ENCODE measurements around the gene DLK1. TPM values are rescaled to one million over a fixed set of nuclear protein-coding genes. Genes with fewer than 3 reads are reported as not detected.
A peak's percentile ranks its signal among the peaks of the same experiment; 100 is the strongest.

DLK1 gene
- total RNA-seq, 1 donor from 2014 or later, result 52.3 TPM

DNA sequence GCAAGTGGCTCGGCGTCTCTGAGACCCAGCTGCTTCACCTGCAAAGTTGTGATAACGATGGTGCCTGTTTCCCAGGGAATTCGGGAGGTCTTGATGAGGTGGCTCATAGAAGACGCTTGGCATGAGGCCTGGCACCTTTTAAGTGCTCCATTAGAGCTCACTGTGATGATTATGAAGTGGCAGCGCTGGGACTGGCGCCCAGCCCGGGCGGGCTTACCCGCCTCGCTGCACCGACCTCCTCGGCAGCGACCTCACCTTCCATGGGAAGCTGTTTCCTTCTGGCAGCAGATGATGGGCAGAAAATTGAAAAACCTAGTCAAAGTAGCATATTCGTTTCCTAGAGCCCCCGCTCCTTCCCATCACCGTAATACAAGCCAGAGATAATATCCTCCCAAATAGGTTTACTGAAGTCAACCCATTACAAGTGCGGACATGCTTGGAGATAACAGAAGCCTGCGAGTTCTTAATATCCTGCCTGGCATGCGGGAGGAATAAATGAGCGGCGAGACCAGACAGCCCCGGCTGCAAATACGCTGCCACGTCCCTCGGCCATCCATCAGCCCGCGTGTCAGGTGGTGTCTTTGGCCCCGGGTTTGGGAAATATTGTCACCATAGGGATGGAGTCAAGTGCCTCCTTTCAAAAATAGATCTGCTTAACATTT, 35.2 kb upstream of the DLK1 start:
- intact Hi-C loops (cut with DNase I), result no loop called here
- peak; percentile 42 for ATAC-seq
- peak; percentile 57 for DNase-seq (ENCODE audit: missing footprints)

DNA sequence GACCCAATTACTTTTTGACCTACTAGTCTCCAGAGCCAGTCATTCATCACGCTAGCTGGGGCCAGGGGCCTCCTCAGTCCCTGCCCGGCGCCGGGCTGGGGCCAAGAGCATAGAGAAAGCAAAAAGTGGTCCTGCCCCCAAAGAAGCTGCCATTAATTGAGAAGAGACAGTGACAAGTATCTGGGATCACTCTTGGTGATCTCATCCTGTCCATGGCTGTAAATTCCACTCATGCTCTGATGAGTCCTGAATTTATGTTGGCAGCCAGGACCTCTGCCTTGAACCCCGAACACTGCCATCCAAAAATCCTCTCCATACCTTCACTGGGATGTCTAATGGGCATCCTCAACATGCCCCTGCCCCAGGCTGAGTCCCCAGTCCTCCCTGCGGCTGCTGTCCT, 34.4 kb upstream of the DLK1 start:
- no peak for DNase-seq (ENCODE audit: missing footprints)
- intact Hi-C loops (cut with DNase I), result no loop called here
- ATAC-seq, result no peak

DNA sequence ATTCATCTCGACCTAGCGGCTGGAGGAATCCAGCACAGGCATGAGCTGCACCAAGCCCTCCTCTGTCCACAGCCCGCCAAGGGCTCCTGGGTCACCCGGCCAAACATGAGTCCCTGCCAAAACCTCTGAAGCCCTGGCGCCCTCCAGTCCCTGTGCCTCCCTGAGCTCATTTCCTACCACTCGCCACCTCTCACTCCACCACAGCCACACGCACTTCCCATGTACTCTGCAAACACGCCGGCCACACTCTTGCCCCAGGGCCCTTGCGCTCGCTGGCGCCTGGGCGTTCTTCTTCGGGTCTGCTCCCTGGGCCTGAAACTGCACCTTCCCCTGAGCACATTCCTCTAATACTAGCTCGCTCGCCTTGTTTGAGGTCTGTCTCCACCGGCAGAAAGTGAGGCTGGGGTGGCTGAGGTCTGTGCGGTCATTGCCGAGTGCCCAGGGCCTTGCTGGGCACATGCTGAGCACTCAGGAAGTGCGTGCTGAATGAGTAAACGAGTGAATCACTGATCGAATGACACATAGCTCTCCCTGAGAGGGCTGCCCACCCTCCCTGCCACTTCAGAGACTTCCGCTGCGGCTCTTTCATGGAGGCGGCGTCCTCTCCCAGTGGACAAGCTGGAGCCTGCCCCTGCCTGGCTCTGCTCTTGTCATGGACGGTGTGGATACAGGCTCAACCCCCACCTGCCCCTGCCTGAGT, 33.7 kb upstream of the DLK1 start:
- DNase-seq (ENCODE audit: missing footprints) (no peak), ATAC-seq (no peak)
- intact Hi-C loops (cut with DNase I), result no loop called here

DNA sequence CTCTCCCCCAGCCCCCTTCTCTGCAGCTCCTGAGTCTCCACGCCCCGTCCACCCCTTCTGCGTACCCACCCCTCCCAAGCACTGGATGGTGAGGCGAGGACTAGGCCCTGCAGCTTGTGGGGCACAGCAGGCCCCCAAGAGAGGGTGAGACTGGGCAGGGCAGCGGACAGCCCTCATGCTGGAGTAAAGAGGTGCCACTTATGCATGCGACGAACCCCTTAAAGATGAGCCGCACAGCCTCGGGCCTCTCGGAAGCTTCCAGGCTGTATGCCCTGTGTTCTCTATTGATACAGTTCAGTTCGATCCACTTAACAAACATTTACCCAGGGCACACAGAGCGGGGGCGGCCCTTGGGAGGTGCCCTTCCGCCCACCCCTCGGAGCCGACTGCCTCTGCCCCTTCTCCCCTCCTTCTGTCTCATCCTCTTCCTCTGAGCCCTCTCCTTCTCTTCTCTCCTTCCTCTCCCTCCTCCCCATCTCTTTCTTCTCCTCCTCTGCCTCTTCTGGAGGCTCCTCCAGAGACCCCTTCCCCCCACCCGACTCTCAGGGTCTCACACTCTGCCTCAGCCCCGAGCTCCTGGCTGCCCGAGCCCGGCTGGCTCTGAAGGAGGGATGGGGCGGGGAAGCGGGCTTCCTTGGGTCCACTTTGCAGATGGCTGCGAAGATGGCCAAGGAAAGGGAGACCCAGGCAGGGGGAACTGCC, 32.7 kb upstream of the DLK1 start:
- DNase-seq (ENCODE audit: missing footprints) (no peak), ATAC-seq (no peak)
- intact Hi-C loops (cut with DNase I), result no loop called here

DNA sequence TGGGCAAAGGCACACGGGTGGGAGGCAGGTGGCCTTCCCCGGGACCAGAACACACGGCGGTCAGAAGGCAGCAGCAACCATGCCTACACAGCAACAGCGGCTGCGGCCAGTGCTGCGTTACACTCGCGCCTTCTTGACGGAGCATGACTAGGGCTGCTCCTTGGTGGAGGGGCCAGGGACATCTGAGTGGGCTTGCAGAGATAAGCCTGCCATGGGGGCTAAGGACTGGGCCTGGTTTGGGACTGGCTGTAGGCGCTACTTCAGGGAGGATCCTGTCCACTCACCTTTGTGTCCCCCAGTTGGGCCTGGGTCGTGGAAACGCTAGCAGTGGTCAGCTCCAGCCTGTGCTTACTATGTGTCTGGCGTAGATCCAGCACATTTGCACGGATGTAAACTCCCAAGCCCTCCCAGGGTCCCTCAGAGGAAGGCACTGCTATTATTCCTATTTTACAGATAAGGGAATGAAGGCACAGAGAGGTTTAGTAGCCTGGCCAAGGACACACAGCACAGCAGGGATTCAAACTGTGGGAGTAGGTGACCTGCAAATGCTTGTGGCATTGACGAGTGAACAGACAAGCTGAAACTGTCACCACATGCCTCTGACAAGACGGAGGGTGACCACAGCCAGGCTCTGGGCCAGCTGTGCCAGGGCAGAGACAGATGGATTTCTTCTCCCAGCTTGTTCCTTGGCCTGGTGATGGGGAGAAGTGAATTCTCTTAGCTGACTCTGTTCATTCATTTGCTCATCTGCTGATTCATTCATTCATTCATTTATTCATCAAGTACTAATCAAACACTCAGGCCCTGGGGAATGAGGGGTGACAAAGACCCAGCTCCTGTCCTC, 31.9 kb upstream of the DLK1 start:
- DNase-seq (ENCODE audit: missing footprints), result no peak
- intact Hi-C loops (cut with DNase I), result no loop called here
- no peak for ATAC-seq

DNA sequence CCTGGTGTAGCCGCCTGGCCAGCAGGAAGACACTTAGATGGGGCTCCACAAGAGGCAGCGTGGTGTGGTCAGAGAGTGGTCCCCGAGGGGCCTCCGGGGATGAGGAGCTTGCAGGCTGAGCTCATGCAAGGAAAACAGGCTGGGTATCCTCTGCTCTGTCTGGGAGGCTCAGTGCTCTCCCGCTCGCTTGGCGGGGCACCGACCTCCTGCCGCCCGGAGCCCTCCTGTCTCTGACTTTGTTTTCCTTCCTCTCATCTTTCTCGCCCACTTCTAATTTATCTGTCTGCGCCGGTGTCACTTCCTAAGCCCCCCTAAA, 31.3 kb upstream of the DLK1 start:
- DNase-seq (ENCODE audit: missing footprints), result no peak
- intact Hi-C loops (cut with DNase I), result no loop called here
- no peak for ATAC-seq

DNA sequence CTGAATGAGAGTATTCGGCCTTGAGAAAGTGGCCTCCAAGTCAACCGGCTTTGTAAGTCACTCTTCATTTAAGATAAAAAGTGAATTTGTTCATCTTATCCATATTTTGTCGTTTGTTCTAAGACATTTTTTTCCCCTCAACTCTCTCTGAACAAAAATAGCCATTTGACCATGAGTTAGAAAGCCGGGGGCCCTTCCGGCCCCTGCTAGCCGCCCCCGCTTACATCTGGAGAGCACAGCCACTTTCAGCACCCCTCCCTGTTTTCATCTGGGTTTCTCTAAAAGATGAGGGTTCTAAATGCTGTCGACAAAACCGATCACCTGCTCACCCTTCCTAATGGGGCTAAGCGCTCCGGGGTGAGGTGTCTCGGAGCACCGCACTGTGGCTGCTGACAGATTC, 30.7 kb upstream of the DLK1 start:
- DNase-seq (ENCODE audit: missing footprints) (no peak), ATAC-seq (no peak)
- intact Hi-C loops (cut with DNase I), result no loop called here

DNA sequence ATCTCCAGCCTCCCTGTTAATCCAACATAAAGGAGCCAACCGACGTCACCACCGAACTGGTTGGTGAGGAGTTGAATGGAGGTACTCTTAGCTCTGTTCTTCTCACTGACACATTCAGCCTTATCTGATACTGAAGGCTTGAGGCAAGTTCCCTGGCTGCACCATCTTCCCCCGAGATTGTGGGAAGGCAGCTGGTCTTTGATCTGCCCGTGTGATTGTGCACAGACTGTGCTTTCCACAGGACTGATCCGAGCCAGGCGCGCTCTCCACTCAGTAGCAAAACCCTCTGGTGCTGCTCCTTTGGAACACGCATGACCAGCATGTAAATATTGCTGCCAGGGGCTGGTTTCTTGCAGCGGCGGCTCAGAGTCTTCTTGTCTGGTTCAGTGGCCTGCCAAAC, 30.1 kb upstream of the DLK1 start:
- ATAC-seq, result peak; percentile 90
- intact Hi-C loops (cut with DNase I), result no loop called here
- DNase-seq (ENCODE audit: missing footprints), result peak; percentile 63

DNA sequence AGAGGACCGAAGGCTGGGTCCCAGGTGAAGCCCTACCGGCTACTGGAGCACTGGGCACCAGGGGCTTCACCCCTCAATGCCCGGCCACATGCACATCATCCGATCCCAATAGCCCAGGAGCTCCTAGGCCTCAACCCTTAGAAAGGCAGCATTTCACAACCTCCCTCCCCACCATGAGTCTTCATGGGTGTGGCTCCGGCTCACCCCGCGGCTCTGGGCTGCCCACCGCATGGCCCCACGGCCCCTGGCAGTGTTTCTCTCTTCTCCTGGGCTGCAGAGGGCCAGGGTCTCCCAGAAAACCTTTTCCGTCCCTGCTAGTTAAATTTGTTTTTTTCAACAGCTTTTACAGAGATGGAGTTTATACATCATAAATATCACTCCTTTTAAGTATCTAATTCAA, 28.6 kb upstream of the DLK1 start:
- DNase-seq (ENCODE audit: missing footprints) (peak; percentile 51), ATAC-seq (no peak)
- intact Hi-C loops (cut with DNase I), result no loop called here

DNA sequence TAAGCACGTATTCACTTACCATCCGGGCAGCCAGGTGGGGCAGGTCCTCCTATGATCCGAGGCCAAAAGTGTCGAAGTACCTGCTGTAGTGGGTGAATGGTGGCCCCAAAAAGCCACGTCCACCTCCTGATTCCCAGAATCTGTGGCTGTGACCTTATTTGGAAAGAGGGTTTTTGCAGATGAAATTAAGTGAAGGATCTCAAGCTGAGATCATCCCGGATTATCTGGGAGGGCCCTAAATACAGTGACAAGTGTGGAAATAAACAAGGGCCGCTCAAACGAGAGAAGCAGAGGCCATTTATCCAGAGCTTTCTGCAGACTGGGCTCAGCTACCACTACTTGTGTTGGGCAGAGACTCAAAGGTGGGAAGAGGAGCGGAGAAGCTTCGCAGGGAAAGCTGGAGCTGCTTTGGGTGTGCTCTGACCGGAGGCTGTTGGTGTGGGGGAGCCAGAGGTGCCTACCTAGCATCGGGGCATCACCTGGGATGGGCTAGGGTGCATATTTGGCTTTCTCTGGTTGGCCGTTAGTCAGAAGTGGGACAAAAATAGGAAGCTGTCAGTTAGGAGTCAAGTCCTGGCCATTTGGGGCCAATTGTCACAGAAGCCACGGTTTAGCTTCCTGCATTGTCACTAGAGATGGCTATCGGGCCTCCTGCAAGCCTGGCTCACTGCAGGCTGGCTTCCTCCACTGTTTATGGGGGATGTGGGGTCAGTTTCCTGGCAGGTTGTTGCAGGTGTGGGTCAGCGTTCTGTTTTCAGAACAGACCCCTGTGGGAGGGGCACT, 27.8 kb upstream of the DLK1 start:
- intact Hi-C loops (cut with DNase I), result no loop called here
- peak; percentile 16 for DNase-seq (ENCODE audit: missing footprints)
- ATAC-seq, result no peak

DNA sequence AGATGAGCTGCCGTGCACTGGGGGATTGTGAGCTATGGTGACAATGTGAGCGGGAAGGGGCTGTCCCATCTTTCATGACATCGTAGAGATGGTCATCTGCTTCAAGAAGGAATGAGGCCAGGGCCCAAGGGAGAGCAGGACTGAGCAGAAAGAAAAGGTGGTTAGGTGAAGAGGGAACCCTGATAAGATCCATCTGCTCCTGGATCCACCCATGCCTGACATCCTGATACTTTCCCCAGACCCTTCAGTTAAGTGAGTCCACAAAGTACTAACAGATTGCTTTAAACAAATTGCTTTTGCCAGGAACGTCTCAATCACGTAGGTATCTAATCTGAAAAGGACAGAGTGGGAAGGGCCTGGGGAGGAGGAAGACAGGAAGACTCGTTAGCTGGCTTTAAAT, 25.4 kb upstream of the DLK1 start:
- intact Hi-C loops (cut with DNase I), result no loop called here
- no peak for ATAC-seq

DNA sequence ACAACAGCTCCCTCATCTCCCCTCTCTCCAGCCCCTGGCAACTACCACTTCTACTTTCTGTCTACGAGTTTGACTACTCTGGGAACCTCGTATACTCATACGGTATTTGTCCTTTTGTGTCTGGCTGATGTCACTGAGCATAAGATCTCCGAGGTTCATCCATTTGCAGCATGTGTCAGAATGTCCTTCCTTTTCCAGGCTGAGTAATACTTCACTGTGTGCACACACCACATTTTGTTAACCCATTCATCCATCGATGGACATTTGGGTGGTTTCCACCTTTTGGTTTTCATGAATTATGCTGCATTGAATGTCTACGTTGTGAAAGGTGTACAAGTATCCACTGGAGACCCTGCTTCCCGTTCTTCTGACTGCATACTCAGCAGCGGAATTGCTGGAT, 24.1 kb upstream of the DLK1 start:
- intact Hi-C loops (cut with DNase I), result no loop called here
- DNase-seq (ENCODE audit: missing footprints) (no peak), ATAC-seq (no peak)

More for the DNA sequence above, 25.4 kb upstream of the DLK1 start:
- DNase-seq (ENCODE audit: missing footprints), result no peak

DNA sequence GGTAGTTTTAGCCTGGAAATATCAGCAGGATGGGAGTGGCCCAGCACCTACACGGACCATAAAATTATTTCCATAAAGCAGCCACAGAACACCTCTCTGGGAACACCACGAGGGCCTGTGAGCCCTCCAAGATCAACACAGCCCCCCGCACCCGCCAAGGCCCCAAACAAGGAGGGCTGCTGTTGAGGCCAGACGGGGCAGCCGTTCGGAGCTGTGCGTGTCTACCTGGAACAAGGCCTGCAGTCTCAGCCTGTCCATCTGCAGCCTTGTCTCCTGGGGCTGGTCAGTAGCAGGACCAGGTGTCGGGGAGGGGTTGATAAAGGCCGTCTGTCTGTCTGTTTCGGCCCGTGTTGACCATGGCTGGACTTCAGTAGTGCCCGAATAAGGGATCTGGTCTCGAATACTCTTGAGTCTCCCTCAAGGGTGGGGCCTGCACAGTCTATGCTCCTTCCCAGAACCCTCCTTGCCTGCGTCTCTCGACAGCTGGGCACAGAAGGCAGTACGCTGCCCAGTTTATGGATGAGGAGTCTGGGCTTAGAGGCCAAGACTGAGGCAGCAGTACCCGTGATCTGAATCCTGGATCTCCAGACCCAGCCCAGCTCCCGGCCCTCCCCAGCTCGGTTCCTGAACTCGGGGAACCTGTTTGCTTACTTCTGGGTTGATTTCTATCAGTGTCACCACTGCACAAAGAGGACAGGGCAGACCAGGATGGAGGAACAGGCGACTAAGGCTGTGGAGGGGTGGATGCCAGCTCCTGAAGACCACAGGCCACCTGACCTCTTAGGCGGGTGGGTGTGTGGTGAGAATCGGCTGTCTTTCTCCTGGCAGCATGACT, 23.1 kb upstream of the DLK1 start:
- intact Hi-C loops (cut with DNase I), result no loop called here
- DNase-seq (ENCODE audit: missing footprints), result peak; percentile 63

DNA sequence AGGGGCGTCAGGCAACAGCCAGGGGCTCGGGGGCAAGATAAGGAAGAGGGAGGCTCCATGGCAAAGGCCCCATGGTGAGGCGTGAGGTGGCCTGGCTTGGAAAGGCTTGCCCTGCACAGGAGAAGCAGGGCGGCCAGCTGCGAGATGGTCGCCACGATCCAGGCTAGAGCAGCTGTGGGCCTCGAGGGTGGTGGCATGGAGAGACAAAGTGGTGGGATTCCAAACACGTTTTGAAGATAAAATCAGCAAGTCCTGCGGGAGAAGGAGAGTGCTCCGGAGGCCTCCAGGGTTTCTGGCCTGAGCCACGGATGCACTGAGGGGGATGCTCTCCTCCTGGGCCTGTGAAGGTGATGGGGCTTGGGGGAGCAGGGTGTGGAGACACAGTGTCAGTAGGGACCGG, 20.5 kb upstream of the DLK1 start:
- ATAC-seq (no peak), DNase-seq (ENCODE audit: missing footprints) (no peak)
- intact Hi-C loops (cut with DNase I), result no loop called here

More for the DNA sequence above, 23.1 kb upstream of the DLK1 start:
- ATAC-seq, result peak; percentile 59

DNA sequence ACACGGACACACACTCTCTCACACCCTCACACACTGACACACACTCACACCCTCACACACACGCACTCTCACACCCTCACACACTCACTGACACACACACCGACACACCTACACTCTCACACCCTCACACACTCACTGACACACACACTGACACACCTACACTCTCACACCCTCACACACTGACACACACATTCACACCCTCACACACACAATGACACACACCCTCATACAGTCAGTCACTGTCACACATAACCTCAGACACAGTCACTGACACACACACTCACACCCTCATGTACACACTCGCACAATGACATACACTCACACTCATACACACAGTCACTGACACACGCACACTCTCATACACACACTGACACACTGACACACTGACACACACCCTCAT, 19.8 kb upstream of the DLK1 start:
- DNase-seq (ENCODE audit: missing footprints) (no peak), ATAC-seq (no peak)
- intact Hi-C loops (cut with DNase I), result no loop called here

DNA sequence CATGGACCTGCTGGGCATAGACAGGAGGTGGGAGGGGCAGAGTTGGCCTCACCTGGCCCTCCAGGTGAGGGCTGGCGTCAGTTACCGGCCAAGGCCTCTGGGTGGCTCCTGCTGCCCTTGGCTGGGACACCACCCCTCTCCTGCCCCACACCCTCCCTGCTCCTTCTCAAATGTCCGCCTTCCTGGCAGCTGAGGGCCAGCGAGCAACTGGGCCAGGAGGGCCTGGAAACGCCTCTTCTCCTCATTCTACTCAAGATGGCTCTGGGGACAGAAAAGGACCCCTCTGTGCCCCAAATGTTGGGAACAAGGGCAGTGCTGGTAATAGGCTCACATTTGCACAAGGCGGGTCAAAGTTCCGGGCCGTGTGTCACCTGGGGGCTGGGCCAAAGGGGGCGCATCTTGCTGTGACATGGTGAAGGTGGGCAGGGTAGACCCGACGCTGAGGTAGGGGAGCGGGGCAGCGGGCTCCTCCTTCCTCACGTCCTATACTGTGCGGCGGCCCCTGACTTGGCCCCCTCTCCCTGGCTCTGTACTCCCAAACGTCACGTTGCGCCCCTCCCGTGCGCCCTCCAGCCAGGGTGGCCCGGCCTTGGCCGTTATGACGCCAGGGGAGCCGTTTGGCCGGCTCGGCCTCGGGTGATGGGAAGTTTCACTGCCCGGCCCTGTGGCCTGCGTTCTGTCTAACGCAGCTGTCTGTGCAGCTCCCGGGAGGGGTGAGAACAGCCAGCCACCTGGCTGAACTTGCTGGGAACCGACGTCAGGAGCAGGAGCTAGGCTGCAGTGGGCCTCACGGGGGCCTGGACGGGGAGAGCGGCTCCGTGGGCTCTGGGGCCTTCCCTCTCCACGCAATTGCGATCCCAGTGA, 18.0 kb upstream of the DLK1 start:
- intact Hi-C loops (cut with DNase I), result no loop called here
- DNase-seq (ENCODE audit: missing footprints) (peak; percentile 87), ATAC-seq (peak; percentile 92)
